A549 treated with Hydrocortisone at 1 μM for 4 hours (cell line): ENCODE results near the gene GRM7. TPM values are rescaled to one million over a fixed set of nuclear protein-coding genes. Genes with fewer than 3 reads are reported as not detected.

ENCODE experiments used
- total RNA-seq: library from RNA; stranded (reverse); fragments of 200-300 nt; extraction: Qiagen RNA extraction; gene quantifications from 5 replicates; pipeline ENCODE4 v1.2.3, GENCODE V29; 2022

Gene GRM7
- total RNA-seq = not detected in 5 replicates

DNA sequence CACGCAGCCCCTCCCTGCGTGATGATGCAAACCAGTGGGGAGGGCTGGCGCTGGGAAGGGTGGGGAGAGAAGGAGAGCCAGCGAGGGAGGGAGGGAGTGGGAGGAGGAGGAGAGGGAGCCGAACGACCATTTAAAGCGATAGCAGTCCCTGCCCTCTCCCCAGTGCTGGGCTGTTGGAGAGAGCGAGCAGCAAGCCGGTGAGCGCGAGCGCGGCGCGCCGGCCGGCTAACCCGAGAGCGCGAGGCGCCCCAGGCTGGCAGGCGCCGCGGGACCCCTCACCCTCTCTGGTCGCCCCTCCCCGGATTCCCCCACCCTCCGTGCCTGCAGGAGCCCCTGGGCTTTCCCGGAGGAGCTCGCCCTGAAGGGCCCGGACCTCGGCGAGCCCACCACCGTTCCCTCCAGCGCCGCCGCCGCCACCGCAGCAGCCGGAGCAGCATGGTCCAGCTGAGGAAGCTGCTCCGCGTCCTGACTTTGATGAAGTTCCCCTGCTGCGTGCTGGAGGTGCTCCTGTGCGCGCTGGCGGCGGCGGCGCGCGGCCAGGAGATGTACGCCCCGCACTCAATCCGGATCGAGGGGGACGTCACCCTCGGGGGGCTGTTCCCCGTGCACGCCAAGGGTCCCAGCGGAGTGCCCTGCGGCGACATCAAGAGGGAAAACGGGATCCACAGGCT, at the start of gene GRM7:
Gene GRM7, plus strand, starts transcription at position 162 of the 671 bp plus-strand sequence.

